ENCODE measurements around the gene ERLIN1. TPM values are rescaled to one million over a fixed set of nuclear protein-coding genes. Genes with fewer than 3 reads are reported as not detected.
A peak's percentile ranks its signal among the peaks of the same experiment; 100 is the strongest.

ERLIN1 gene
- total and polyA plus RNA-seq, 3 experiments from 2014 or later: 11.8 to 27.7 (median 26.9) TPM

GRCh38 chr10:100153239-100153825 lies 32.5 kb downstream of the ERLIN1 start:
- POLR2A ChIA-PET: no interaction called here
- no peaks in the 10 kb centered on the region for H3K9me3 Mint-ChIP-seq

GRCh38 chr10:100151723-100152300 lies 34.0 kb downstream of the ERLIN1 start:
- H3K27me3 Mint-ChIP-seq: no peaks in the 10 kb centered on the region
- Histone ChIP-seq H3K4me1 (ENCODE audit: insufficient read depth, low read length) (no peaks in the 10 kb centered on the region), H3K36me3 (ENCODE audit: insufficient read depth, low read length) (peaks cover 26% of the 10 kb centered on the region), H3K27me3 (ENCODE audit: insufficient read depth, low read length, poor library complexity, severe bottlenecking) (no peaks in the 10 kb centered on the region), H3K4me3 (ENCODE audit: low read length) (no peak overlapping the region), H3K27ac (ENCODE audit: low read depth, low read length) (no peak overlapping the region), H3K9me3 (ENCODE audit: low read length) (no peaks in the 10 kb centered on the region)
- POLR2A ChIA-PET: no interaction called here
- no peaks in the 10 kb centered on the region for H3K9me3 Mint-ChIP-seq
- CTCF ChIA-PET: no interaction called here
- no peak for DNase-seq
- H3K4me1 Mint-ChIP-seq: no peaks in the 10 kb centered on the region
- no peak overlapping the region for H3K4me3 Mint-ChIP-seq
- H3K27ac Mint-ChIP-seq: peak overlapping the region in 1 of 8 donors; percentile 35
- H3K36me3 Mint-ChIP-seq: peaks cover 22 to 69% (median 39%) of the 10 kb centered on the region in 3 donors

More at GRCh38 chr10:100153239-100153825, 32.5 kb downstream of the ERLIN1 start:
- no peak for DNase-seq
- Mint-ChIP-seq H3K4me1 (peaks cover 2 to 7% (median 3%) of the 10 kb centered on the region in 3 donors), H3K27ac (peak overlapping the region in 4 of 8 donors; percentile 9 to 46 (median 21)), H3K27me3 (no peaks in the 10 kb centered on the region), H3K4me3 (no peak overlapping the region), H3K36me3 (peaks cover 22 to 84% (median 46%) of the 10 kb centered on the region in 3 donors)
- H3K9me3 ChIP-seq (ENCODE audit: low read length): no peaks in the 10 kb centered on the region
- H3K27me3 ChIP-seq (ENCODE audit: insufficient read depth, low read length, poor library complexity, severe bottlenecking): no peaks in the 10 kb centered on the region
- CTCF ChIA-PET: no interaction called here
- no peak overlapping the region for H3K27ac ChIP-seq (ENCODE audit: low read depth, low read length)
- H3K36me3 ChIP-seq (ENCODE audit: insufficient read depth, low read length): peaks cover 26% of the 10 kb centered on the region
- no peak overlapping the region for H3K4me3 ChIP-seq (ENCODE audit: low read length)
- H3K4me1 ChIP-seq (ENCODE audit: insufficient read depth, low read length): no peaks in the 10 kb centered on the region

- H3K4me1 ChIP-seq (ENCODE audit: insufficient read depth, low read length): no peaks in the 10 kb centered on the region
- ChIA-PET POLR2A (no interaction called here), CTCF (no interaction called here)
- Mint-ChIP-seq H3K4me1 (no peaks in the 10 kb centered on the region), H3K4me3 (no peak overlapping the region), H3K9me3 (no peaks in the 10 kb centered on the region), H3K27ac (peak overlapping the region in 2 of 8 donors; percentile 1 to 39), H3K27me3 (peaks cover 0 to 7% of the 10 kb centered on the region in 2 donors), H3K36me3 (peaks cover 11 to 41% (median 25%) of the 10 kb centered on the region in 3 donors)
- H3K27ac ChIP-seq (ENCODE audit: low read depth, low read length): no peak overlapping the region
- H3K36me3 ChIP-seq (ENCODE audit: insufficient read depth, low read length): peaks cover 10% of the 10 kb centered on the region
- no peaks in the 10 kb centered on the region for H3K9me3 ChIP-seq (ENCODE audit: low read length)
- DNase-seq: no peak
- no peaks in the 10 kb centered on the region for H3K27me3 ChIP-seq (ENCODE audit: insufficient read depth, low read length, poor library complexity, severe bottlenecking)
- H3K4me3 ChIP-seq (ENCODE audit: low read length): no peak overlapping the region
Measured at GRCh38 chr10:100148353-100149211, 37.2 kb downstream of the ERLIN1 start.

DNA sequence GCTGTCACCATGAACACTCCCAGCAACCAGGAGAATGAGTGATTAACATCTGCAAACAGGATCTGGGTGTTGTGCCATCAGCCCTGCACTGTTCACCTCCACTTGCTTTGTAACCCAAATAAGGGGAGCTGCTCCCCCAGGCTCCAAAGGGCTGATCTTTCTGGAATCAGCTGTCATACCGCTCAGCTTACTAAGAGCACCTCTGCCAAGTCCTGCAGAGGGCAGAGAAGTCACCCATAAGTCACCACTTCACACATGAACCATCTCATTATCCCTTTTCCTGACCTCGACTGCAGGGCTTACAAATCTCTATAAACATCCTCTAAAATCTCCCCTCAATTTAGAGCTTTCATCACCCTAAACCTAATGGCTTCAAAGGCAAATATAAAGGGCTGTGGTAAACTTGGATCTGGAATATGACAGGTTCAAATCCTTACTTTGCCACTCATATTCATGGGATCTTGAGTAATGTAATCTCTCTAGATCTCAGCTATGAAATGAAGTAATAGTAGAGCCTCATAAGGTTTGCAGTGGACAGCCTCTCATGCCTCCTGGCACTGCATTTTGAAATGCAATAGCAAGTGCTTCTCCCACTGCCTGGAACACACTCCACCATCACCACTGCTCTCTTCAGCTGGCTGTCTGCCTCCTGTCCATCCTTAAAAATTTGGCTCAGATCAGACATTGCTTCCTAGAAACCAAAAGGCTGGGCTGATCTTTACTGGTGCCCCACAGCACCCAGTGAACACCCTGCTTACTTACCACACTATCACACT lies 38.8 kb downstream of the ERLIN1 start:
- POLR2A ChIA-PET: no interaction called here

DNA sequence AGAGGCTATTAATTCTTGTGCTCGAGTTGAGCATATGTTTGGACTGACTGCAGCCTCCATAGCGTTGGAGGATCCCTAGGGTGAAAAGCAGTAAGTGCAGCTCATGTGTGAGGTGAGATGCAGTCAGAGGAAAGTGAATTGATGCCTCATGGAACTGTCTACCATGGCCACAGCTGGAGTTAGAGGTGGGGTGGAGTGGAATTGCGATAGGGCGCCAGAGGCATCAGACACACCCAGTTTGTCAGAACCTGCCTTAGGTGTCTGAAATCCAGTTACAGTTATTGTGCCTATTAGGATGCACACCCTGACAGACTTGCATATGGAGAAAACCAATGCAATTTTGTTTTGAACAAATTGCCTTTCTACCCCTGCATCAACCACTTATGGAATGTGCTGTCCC lies 39.4 kb downstream of the ERLIN1 start:
- POLR2A ChIA-PET: no interaction called here
- peak overlapping the region in 1 of 8 donors; percentile 24 for H3K27ac Mint-ChIP-seq
- H3K36me3 ChIP-seq (ENCODE audit: insufficient read depth, low read length): no peaks in the 10 kb centered on the region
- no peak overlapping the region for H3K4me3 Mint-ChIP-seq
- no peaks in the 10 kb centered on the region for H3K9me3 Mint-ChIP-seq
- H3K27ac ChIP-seq (ENCODE audit: low read depth, low read length): no peak overlapping the region
- H3K27me3 ChIP-seq (ENCODE audit: insufficient read depth, low read length, poor library complexity, severe bottlenecking): no peaks in the 10 kb centered on the region
- H3K36me3 Mint-ChIP-seq: peaks cover under 1 to 20% (median 7%) of the 10 kb centered on the region in 3 donors
- no peak for DNase-seq
- H3K27me3 Mint-ChIP-seq: peaks cover 0 to 10% of the 10 kb centered on the region in 2 donors
- no peaks in the 10 kb centered on the region for H3K4me1 ChIP-seq (ENCODE audit: insufficient read depth, low read length)
- no peaks in the 10 kb centered on the region for H3K9me3 ChIP-seq (ENCODE audit: low read length)
- CTCF ChIA-PET: no interaction called here
- H3K4me3 ChIP-seq (ENCODE audit: low read length): no peak overlapping the region
- H3K4me1 Mint-ChIP-seq: no peaks in the 10 kb centered on the region

More for the DNA sequence above, 38.8 kb downstream of the ERLIN1 start:
- H3K27ac Mint-ChIP-seq: peak overlapping the region in 1 of 8 donors; percentile 24
- H3K4me1 ChIP-seq (ENCODE audit: insufficient read depth, low read length): no peaks in the 10 kb centered on the region
- no peaks in the 10 kb centered on the region for H3K36me3 ChIP-seq (ENCODE audit: insufficient read depth, low read length)
- no peaks in the 10 kb centered on the region for H3K9me3 ChIP-seq (ENCODE audit: low read length)
- no peaks in the 10 kb centered on the region for H3K9me3 Mint-ChIP-seq
- no peaks in the 10 kb centered on the region for H3K27me3 ChIP-seq (ENCODE audit: insufficient read depth, low read length, poor library complexity, severe bottlenecking)
- H3K4me3 ChIP-seq (ENCODE audit: low read length): no peak overlapping the region
- H3K36me3 Mint-ChIP-seq: peaks cover 8 to 26% (median 14%) of the 10 kb centered on the region in 3 donors
- no peak overlapping the region for H3K4me3 Mint-ChIP-seq
- no peak overlapping the region for H3K27ac ChIP-seq (ENCODE audit: low read depth, low read length)
- no peaks in the 10 kb centered on the region for H3K4me1 Mint-ChIP-seq
- no peak for DNase-seq
- CTCF ChIA-PET: no interaction called here
- peaks cover 0 to 7% of the 10 kb centered on the region in 2 donors for H3K27me3 Mint-ChIP-seq

- H3K4me3 ChIP-seq (ENCODE audit: low read length): no peak overlapping the region
- ChIA-PET POLR2A (no interaction called here), CTCF (interaction anchor here (0.6 kb wide), 1 partner anchor 376 kb away, joined by 3 read pairs; no protein-coding TSS in a partner anchor)
- no peak for DNase-seq
- H3K4me1 ChIP-seq (ENCODE audit: insufficient read depth, low read length): no peaks in the 10 kb centered on the region
- no peak overlapping the region for H3K27ac ChIP-seq (ENCODE audit: low read depth, low read length)
- Mint-ChIP-seq H3K9me3 (no peaks in the 10 kb centered on the region), H3K36me3 (no peaks in the 10 kb centered on the region), H3K4me1 (no peaks in the 10 kb centered on the region), H3K27me3 (peaks cover 5 to 17% of the 10 kb centered on the region in 2 donors), H3K27ac (no peak overlapping the region), H3K4me3 (no peak overlapping the region)
- no peaks in the 10 kb centered on the region for H3K36me3 ChIP-seq (ENCODE audit: insufficient read depth, low read length)
- no peaks in the 10 kb centered on the region for H3K27me3 ChIP-seq (ENCODE audit: insufficient read depth, low read length, poor library complexity, severe bottlenecking)
- no peaks in the 10 kb centered on the region for H3K9me3 ChIP-seq (ENCODE audit: low read length)
Measured at GRCh38 chr10:100143756-100144155, 42.1 kb downstream of the ERLIN1 start.

- no peaks in the 10 kb centered on the region for H3K36me3 Mint-ChIP-seq
- Histone ChIP-seq H3K36me3 (ENCODE audit: insufficient read depth, low read length) (no peaks in the 10 kb centered on the region), H3K4me3 (ENCODE audit: low read length) (no peak overlapping the region), H3K27me3 (ENCODE audit: insufficient read depth, low read length, poor library complexity, severe bottlenecking) (no peaks in the 10 kb centered on the region), H3K9me3 (ENCODE audit: low read length) (no peaks in the 10 kb centered on the region), H3K27ac (ENCODE audit: low read depth, low read length) (no peak overlapping the region), H3K4me1 (ENCODE audit: insufficient read depth, low read length) (no peaks in the 10 kb centered on the region)
- H3K4me3 Mint-ChIP-seq: no peak overlapping the region
- no peak overlapping the region for H3K27ac Mint-ChIP-seq
- ChIA-PET POLR2A (no interaction called here), CTCF (no interaction called here)
- H3K4me1 Mint-ChIP-seq: no peaks in the 10 kb centered on the region
- peaks cover 0 to 2% (median 0%) of the 10 kb centered on the region in 5 donors for H3K9me3 Mint-ChIP-seq
- H3K27me3 Mint-ChIP-seq: peaks cover 7 to 25% of the 10 kb centered on the region in 2 donors
- no peak for DNase-seq
Measured at GRCh38 chr10:100141446-100142087, 44.3 kb downstream of the ERLIN1 start.

Data from CD8-positive, alpha-beta memory T cell (primary cell).